ENCODE measurements around the gene RHOH.
"Not testable (repeated sequence)": the region's sequence is repeated elsewhere in the genome, so short reads cannot be mapped to it uniquely, and the experiment has no call there.

The RHOH gene

DNA sequence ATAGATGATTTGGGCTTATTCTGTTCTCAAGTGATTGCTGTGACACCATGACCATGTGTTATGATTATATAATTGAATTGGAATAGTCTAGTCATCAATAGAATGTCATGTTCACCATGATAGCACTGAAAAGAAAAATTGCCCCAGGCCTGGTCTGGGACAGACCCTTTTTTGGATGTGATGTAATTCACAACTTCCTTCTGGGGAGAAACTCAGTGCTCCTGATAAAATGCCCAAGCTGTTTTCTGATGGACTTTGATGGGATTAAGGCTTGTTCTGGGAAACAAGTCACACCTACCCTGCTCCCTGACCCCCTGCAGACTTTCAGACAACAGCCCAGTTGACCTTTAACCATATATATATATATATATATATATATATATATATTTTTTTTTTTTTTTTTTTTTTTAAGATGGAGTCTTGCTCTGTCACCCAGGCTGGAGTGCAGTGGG, 65.3 kb downstream of the RHOH start:
- no peak for DNase-seq (ENCODE audit: low spot score)

DNA sequence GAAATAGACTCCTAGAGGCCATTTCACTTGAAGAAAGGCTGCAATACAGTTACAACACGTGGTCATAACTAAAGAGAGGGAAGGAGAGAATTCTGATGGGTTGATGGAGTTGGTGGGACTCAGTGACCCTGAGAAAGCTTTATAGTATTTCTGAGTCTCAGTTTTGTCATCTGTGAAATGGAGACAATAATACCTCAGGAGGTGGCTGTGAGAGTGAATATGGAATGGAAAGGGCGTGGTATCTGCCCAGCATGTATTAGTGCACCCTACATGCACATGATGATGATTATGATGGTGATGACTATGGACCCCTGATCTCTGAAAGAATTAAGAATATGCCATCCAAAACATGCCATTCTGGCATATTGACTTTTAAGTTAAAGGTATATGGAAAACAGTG, 66.0 kb downstream of the RHOH start:
- no peak for DNase-seq (ENCODE audit: low spot score)

DNA sequence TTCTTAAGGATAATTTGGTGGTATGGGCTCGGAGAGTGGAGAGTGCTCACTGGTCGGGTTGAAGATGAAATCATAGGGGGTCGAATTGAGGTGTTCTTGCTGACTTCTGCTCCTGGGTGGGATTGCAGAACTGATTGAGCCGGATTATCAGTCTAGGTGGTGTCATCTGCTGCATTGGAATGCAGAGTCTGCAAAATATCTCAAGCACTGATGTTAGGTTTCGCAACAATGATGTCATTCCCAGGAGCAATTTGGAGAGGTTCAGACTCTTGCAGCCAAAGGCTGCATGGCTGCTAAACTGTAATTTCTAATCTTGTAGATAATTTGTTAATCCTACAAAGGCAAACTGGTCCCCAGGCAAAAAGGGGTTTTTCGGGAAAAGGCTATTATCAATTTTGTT, 67.7 kb downstream of the RHOH start:
- no peak for DNase-seq (ENCODE audit: low spot score)

DNA sequence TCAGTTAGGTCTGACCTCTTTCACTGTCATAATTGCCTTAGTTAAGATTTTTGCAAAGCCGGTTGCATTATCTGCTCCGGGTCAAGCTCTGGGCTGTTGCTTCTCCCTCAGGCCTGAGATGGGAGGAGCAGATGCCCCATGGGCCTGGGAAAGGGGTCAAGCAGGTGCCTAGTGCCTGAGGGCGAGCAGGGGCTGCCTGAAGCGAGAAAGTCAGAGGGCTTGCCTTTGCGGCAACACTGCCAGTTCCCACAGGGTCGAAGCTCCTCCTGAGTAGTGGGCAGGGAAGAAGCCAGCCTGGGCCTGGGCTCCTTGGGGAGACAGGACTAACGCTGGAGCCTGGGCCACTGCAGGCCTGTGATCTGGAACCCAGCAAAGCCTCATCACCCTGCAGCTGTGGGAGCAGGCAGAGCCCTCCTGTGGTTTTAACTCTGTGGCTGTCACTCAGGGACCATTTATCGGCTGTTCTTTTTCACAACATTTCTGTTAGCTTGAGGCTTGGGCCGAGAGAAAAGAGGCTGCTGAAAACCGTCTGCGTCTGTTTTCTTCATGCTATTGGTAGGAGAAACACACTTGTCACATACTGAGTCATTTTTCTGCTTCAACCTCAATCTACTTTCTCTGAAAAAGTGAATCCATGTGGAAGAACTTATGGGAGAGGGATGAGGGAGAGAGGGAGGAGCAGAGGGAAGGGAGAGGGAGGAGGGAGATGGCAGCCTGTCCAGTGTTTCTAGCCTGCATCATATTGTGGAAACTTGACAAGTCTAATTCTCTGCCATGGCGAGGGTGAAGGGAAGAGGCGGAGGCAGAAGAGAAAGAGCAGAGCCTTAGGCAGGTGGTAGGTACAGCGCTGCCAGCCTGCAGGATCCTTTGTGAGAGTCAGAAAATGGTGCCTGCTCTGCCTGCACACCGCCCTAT, 68.4 kb downstream of the RHOH start:
- DNase-seq (ENCODE audit: low spot score): no peak

DNA sequence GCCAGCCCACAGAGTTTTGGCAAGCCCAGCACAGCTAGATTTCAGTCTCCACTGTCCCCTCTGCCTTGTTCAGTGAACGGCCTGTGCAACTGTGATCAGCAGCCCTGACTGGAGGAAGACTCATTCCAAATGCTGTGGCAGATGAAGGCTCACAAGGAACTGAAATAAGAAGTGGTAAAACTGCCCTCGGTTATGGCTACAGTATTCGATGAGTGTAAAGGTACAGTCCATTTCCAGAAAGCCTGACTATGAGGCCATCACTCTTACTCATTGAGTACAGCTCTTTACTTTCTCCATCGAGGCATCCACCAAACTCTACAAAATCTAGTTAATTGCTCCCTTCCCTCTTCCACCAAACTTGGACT, 69.1 kb downstream of the RHOH start:
- DNase-seq (ENCODE audit: low spot score): no peak

DNA sequence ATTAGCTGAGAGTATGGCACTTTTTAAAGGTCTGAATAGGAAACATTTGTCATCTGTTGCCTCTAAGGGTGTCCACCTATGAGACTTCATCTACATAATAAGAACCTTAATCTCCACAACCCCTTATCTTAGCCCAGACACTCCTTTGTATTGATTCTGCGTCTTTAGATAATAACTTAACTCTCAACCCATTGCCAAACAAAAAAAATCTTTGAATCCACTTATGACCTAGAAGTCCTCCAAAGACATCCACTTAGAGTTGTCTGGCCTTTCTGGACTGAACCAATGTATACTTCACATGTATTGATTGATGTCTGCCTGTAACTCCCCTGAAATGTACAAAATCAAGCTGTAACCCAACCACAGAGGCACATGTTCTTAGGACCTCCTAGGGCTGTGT, 72.3 kb downstream of the RHOH start:
- no peak for DNase-seq (ENCODE audit: low spot score)

DNA sequence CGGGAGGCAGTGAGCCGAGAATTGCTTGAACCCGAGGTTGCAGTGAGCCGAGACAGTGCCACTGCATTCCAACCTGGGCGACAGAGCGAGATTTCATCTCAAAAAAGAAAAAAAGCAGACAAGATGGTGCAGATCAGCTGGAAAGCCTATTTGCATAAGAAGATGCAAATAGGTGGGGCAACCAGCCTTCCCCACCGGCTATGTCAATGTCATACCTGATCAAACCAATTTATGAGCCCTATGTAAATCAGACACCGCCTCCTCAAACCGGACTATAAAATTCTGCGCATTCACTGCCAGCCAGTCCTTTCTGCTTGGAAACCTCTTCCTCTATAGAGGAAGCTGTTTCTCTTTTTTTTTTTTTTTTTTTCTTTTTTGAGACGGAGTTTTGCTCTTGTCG, 73.8 kb downstream of the RHOH start:
- no peak for DNase-seq (ENCODE audit: low spot score)

DNA sequence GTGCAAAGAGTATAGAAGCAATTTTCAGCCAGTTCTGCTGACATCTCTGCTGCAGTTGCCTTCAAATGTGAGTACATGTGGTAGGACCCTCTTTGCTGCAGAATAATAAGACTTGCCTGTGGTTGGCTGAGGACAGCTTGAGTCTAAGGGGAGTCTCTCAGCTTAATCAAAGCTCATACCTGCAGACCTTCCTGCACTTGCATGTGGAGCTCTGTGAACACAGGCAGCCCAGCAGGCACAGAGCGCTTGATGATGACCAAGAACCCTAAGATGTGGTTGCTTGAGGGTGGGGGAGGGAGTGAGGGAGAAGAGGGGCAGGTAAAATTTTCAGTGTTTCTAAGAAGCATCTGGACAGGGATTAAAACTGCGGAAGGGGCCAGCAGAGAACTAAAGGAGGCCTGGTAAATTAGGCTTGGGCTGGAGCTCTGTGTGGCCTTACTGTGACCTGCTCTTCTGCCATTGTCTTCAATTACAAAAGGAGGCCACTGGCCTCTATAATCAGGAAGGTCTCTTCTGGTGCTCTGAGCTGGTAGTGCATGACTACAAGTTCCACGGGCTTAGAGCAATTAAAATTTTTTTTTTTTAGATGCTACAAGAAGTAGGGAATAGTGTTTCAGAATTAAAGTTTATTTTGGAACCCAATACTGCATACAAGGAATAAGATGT, 78.4 kb downstream of the RHOH start:
- DNase-seq (ENCODE audit: low spot score): no peak

DNA sequence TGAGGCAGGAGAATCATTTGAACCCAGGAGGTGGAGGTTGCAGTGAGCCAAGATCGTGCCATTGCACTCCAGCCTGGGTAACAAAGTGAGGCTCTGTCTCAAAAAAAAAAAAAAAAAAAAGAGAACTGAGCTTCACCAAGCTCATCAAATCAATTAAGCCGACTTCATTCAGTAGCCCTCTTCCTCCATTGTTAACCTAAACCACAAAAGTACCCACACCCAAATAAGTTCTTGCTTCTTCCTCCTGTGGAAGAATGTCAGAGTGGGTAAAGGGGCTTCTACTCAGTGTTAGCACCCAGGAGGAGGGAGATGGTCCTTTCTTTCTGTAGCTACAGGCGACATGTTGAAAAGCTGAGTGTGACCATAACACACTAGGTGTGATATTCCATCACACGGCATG, 79.7 kb downstream of the RHOH start:
- no peak for DNase-seq (ENCODE audit: low spot score)

DNA sequence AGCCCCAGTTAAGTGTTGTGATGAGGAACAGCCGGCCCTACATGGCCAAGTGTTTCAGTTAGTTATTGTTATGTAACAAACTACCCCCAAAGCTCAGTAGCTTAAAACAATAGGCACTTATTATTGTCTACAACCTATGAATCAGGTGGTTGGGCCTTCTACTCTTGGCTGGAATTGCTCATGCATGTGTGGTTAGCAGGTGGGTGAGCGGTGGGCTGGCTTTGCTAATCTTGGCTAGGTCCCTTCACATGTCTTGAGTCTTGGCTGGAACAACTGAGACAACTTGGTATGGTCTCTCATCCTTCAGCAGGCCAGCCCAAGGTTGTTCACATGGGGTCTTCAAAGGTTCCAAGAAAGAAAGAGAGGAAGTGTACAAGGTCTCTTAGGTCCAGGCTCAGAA, 83.8 kb downstream of the RHOH start:
- no peak for DNase-seq (ENCODE audit: low spot score)

DNA sequence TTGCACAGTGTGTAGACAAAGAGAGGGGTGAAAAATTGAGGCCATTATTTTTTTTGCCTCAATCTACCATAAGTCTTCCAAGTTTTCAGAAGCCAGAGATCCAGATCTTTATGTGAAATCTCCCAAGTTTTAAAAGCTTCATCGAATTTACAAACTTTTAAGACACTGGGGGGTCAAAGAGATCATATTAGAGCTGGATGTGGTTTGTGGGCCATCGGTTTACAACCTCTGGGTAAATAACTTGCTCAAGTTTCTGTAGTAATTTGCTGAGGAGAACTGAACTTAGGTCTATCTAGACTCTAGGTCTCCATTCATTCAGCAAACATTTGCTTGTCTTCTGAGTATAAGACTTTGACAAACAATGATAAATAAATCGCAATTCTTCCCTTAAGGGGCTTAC, 84.3 kb downstream of the RHOH start:
- no peak for DNase-seq (ENCODE audit: low spot score)

DNA sequence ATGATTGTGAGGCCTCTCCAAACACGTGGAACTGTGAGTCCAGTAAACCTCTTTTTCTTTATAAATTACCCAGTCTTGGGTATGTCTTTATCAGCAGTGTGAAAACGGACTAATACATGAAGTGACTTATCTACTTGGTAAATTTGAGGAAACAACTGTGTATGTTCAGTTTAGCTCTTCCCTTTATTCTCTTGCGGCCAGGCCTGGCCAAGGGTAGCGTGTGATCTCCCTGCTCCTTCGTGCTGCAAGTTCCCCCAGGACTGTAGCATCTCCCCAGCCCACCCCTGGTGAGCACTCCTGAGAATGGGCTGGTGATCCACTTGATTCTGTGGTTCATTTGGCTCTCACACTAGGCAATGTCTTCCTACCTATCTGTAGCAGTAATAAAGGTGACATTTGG, 85.1 kb downstream of the RHOH start:
- DNase-seq (ENCODE audit: low spot score): no peak

DNA sequence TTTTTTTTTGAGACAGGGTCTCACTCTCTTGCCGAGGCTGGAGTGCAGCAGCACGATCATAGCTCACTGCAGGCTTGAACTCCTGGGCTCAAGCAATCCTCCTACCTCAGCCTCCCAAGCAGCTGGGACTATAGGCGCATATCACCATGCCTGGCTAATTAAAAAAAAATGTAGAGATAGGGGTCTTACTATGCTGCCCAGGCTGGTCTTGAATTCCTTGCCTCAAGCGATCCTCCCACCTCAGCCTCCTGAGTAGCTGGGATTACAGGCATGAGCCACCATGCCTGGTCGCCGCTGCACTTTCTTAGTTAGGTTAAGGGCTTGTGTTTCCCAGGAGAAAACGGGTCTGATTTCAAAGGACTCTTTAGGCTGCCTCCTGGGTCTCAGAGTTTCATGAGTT, 86.0 kb downstream of the RHOH start:
- DNase-seq (ENCODE audit: low spot score): not testable (repeated sequence)

DNA sequence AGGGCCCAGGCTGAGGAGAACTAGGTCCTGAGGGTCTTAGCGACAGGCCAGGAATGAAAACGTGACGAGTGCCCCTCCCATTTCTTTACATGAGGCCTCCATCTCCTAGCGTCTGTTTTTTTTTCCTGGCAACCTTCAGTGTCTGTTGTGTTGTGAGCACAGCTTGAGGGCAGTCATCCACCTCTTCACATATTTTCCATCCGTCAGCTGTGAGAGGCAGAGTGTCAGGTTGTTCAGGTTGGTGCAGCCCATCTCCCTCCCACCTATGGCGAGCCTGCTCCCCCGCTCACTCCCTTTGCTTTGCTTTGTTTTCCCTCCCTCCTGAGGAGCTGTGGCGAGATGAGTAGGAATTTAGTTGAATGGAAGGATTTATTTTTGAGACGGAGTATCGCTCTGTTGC, 86.6 kb downstream of the RHOH start:
- no peak for DNase-seq (ENCODE audit: low spot score)

DNA sequence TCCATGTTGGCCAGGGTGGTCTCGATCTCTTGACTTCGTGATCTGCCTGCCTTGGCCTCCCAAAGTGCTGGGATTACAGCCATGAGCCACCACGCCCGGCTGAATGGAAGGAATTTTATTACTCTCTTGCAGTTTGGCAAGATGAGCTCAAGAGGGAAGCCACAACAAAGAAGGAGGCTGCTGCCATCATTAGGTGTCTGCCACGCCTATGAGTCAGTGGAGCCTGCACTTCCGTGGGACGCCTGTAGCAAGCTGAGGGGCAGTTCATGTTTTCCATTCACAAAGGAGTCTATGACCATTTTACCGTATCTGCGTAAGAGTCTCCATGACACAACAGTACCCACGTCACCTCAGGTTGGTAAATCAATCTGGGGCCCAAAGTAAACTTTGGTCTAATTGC, 87.1 kb downstream of the RHOH start:
- no peak for DNase-seq (ENCODE audit: low spot score)

DNA sequence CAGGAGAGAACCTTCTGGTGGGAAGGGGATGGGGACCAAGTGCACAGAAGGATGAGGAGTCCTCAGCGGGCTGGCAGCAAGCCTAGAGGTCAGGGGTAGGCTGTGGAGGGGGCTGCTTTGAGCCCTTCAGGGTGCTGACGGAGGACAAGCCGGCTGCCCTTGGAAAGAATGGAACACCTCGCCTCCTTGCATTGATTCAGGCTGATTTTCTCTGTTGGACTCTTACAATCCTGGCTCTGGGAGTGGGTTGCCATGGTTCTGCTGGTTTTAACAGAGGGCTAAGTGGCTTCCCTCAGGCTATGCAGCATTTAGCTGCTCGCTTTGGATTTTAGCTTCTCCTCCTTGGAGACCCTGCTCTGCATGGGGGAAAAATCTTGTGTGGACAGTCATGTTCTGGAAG, 88.9 kb downstream of the RHOH start:
- no peak for DNase-seq (ENCODE audit: low spot score)

DNA sequence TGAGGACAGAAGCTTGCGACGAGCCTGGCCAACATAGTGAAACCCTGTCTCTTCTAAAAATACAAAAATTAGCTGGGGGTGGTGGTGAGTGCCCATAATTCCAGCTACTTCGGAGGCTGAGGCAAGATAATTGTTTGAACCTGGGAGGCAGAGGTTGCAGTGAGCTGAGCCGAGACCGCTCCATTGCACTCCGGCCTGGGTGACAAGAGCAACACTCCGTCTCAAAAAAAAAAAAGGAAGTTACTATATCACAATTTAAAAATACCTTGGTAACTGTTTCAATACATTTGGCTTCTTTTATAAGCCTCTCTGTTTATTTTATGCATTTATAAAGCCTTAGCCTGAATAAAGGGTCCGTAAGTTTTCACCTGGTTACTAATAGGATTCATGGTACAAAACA, 91.7 kb downstream of the RHOH start:
- no peak for DNase-seq (ENCODE audit: low spot score)

DNA sequence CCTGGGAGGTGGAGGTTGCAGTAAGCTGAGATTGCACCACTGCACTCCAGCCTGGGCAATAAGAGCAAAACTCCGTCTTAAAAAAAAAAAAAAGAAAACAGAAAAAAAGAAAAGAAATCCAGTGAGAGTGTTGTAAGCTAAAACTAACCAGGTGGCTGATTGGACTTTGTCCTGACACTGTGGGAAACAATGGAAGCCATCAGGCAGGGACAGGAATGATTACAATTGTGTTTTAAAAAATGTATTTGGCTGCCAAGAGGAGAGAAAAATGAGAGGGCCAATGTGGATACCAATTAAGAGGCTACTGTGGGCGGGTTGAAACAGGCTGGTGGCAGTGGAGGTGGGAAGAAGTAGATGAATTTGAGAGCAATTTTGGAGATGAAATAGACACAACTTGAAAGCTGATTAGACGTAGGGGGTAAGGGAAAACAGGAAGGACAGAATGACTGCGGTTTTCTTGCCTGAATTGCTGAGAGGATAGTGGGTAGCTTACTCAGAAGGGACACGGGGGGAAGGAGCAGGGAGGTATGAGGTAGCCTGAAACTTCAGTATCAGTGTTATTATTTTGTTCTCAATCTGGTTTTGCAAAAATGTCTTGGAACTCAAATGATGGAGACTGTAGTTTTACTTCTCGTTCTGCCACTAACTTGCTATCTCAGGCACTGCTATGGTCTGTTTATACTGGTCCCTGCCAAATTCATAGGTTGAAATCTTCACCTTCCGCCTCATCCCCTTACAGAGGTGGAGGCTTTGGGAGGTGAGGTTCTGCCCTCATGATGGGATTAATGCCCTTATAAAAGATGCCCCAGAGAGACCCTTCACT, 92.7 kb downstream of the RHOH start:
- no peak for DNase-seq (ENCODE audit: low spot score)

DNA sequence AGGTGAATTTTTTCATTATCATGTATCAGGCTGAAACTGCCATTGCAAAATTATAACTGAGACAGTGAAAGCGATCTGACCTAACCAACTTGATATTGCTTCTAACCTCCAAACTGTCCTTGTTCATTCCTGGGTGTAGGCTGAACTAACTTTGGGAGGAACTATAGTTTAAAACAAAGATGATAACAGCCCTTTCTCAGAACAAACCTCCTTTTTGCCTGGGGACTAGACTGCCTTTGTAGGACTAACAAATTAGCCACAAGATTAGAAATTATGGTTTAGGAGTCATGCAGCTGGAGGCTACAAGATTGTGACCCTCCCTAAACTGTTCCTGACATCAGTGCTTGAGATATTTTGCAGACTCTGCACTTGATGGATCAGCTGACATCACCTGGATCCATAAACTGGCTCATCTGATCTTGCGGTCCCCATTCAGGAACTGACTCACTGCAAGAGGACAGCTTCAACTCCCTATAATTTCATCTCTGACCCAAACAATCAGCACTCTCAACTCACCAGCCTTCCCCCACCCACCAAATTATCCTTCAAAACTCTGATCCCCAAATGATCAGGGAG, 93.9 kb downstream of the RHOH start:
- not testable (repeated sequence) for DNase-seq (ENCODE audit: low spot score)

DNA sequence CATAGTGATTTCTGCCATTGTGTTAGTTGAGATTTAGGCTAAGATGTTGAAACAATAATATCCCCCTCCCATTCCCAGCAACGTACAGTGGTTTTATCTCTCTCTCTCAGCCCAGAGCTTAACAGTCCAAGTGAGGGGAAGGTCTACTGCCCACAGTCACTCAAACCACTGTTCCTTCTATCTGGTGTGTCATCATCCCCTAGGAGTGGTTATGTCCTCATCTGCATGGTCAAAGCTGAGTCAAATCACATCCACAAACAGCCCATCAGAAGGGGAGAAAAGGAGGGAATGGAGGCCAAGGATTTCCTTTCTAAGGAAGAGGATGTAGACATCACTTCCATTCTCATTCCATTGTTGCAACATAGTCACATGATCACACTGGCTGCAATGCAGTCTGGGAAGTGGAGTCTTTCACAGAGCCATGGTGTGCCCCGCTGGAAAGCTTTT, 95.5 kb downstream of the RHOH start:
- DNase-seq (ENCODE audit: low spot score): no peak

DNA sequence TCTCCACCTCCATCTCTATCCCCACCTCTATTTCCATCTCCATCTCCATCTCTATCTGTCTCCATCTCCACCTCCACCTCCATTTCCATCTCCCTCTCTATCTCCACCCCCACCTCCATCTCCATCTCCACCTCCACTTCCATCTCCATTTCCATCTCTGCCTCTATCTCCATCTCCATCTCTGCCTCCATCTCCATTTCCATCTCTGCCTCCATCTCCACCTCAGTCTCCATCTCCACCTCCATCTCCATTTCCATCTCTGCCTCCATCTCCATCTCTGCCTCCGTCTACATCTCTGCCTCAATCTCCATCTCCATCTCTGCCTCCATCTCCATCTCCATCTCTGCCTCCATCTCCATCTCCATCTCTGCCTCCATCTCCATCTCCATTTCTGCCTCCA, 97.5 kb downstream of the RHOH start:
- no peak for DNase-seq (ENCODE audit: low spot score)

DNA sequence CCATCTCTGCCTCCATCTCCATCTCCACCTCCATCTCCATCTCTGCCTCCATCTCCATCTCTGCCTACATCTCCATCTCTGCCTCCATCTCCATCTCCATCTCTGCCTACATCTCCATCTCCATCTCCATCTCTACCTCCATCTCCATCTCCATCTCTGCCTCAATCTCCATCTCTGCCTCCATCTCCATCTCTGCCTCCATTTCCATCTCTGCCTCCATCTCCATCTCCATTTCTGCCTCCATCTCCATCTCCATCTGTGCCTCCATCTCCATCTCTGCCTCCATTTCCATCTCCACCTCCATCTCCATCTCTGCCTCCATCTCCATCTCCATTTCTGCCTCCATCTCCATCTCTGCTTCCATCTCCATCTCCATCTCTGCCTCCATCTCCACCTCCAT, 98.2 kb downstream of the RHOH start:
- DNase-seq (ENCODE audit: low spot score): not testable (repeated sequence)

Data from AG08396 (cell line).